Suprapubic skin (tissue), 4 donors: ENCODE measurements around the gene NR2F1. TPM values are rescaled to one million over a fixed set of nuclear protein-coding genes. Genes with fewer than 3 reads are reported as not detected.
A peak's percentile ranks its signal among the peaks of the same experiment; 100 is the strongest.

Experiments
- DNase-seq, 2 donors: peaks; one replicate each; pipeline ENCODE4 v3.0.0-alpha.2; 2019; ENCODE audit warnings: low spot score in 2 of 2
- H3K27ac ChIP-seq: fragments of 200-600 bp; sonication (generic); one replicate; pipeline ENCODE4 v1.5.1; 2019
- H3K27me3 ChIP-seq: fragments of 200-600 bp; sonication (generic); one replicate; pipeline ENCODE4 v1.5.1; 2019
- H3K36me3 ChIP-seq: fragments of 200-600 bp; sonication (generic); one replicate; pipeline ENCODE4 v1.5.1; 2019
- H3K4me1 ChIP-seq: fragments of 200-600 bp; sonication (generic); one replicate; pipeline ENCODE4 v1.5.1; 2019
- H3K4me3 ChIP-seq: fragments of 200-600 bp; sonication (generic); one replicate; pipeline ENCODE4 v1.5.1; 2019; ENCODE audit warnings: mild to moderate bottlenecking
- H3K9me3 ChIP-seq: fragments of 200-600 bp; sonication (generic); one replicate; pipeline ENCODE4 v1.5.1; 2019
- EP300 ChIP-seq: sonication (generic); formaldehyde crosslinking; IDR thresholded peaks from one replicate; pipeline ENCODE4 v1.6.1; 2017; ENCODE audit warnings: antibody characterized with exemption
- POLR2A ChIP-seq, 2 donors: fragments of 450-650 bp; IDR thresholded peaks; one replicate each; pipeline ENCODE4 v1.6.1; 2017; ENCODE audit warnings: antibody characterized with exemption in 2 of 2, mild to moderate bottlenecking in 2 of 2, moderate library complexity in 2 of 2
- POLR2AphosphoS5 ChIP-seq, 3 donors: sonication (generic); formaldehyde crosslinking; IDR thresholded peaks; one replicate each; pipeline ENCODE4 v1.6.1; 2017; ENCODE audit warnings: antibody characterized with exemption in 3 of 3
- WGBS: methylation state at CpG from one replicate; pipeline ENCODE4 v1.1.5; 2018; 5-methylcytosine and 5-hydroxymethylcytosine counted together
- total RNA-seq, 4 donors: library from RNA; depleted of rRNA; stranded (reverse); fragments of >200 nt; gene quantifications; one replicate each; pipeline ENCODE4 v1.1.0, GENCODE V29; 2016
- TF ChIP-seq, protein P1 (sequence below), 2 donors: fragments of 200-600 bp in 1 of 2; fragments of 450-650 bp in 1 of 2; sonication (generic) in 1 of 2; IDR thresholded peaks; one replicate each; pipeline ENCODE4 v1.5.1; 2016 to 2019; ENCODE audit warnings: antibody characterized with exemption in 2 of 2, mild to moderate bottlenecking in 1 of 2, moderate library complexity in 1 of 2

NR2F1 gene
- total RNA-seq, 4 donors from 2014 or later = 0.49 to 3.1 (median 1.3) TPM

DNA sequence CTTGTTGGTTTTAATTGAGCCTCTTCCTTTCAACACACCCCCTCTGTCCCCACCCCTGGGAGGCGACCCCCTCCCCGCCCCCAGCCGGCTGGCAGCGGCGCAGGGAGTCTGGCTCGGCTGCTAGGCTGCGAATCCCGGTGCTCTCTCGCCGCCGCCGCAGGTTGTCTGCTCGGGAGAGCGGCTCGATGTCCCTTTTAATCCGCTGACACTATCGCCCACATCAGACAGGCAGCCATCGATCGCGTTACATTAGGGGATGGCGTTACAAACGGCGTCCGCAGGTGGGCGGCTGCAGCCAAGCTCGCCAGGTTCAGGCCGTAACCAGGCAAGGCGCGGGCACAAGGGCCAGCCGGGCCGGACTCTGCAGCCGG is 3.3 kb upstream of the NR2F1 start:
- no peaks in the 10 kb centered on the region for H3K9me3 ChIP-seq
- H3K36me3 ChIP-seq = no peaks in the 10 kb centered on the region
- no peak for TF ChIP-seq POLR2AphosphoS5 (IDR thresholded peaks at IDR 0.05)
- H3K27me3 ChIP-seq = peaks cover 84% of the 10 kb centered on the region
- DNase-seq = no peak
- H3K4me1 ChIP-seq = peaks cover 48% of the 10 kb centered on the region
- peak overlapping the region; percentile 67 for H3K27ac ChIP-seq
- peak overlapping the region; percentile 60 for H3K4me3 ChIP-seq
- WGBS = 3% methylated on average over 16 of the region's 32 CpGs

DNA sequence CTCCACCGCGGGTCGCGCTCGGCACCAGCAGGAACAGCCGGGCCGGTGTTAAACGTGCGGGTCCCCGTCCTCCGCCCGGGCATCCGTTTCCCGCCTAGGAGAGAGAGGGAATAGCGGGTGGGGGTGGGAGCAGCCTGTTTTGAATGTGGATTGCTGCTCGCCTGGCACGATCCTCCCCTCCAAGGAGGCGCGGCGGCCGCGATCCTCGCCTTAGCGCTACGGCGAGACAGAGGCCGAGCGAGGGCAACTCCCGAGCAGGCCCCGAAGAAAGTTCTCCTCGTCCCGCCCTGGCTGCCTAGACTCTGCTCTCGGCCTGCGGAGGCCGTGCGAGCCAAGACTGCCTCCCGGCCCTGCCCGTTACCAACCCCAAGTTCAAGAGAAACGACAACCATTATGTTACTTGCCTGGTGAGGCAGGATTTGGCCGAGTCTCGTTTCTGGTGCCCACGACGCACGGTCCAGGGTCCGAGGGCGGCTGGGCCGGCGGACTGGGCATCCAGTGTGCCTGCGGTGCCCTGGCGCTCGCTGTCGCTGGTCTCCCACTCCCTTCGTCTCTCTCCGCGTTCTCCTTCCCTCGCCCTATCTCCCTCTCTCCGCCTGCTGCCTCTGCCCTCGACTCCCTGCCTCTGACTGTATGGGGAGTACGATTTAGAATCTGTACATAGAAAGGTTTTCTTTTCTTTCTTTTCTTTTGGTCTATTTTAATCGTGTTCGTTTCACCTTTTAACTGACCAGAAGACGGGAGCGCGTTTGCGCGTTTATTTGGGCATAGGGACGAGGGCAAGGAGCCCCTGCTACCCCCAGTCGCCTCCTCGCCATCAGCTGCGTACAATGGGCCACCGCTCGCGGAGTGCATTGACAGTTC is 2.7 kb upstream of the NR2F1 start:
- Histone ChIP-seq H3K27me3 (peaks cover 83% of the 10 kb centered on the region), H3K36me3 (no peaks in the 10 kb centered on the region), H3K4me1 (peaks cover 50% of the 10 kb centered on the region), H3K9me3 (no peaks in the 10 kb centered on the region), H3K4me3 (peak overlapping the region; percentile 60), H3K27ac (peak overlapping the region; percentile 67)
- 2% methylated on average over 37 of the region's 73 CpGs for WGBS
- TF ChIP-seq, protein P1, sequence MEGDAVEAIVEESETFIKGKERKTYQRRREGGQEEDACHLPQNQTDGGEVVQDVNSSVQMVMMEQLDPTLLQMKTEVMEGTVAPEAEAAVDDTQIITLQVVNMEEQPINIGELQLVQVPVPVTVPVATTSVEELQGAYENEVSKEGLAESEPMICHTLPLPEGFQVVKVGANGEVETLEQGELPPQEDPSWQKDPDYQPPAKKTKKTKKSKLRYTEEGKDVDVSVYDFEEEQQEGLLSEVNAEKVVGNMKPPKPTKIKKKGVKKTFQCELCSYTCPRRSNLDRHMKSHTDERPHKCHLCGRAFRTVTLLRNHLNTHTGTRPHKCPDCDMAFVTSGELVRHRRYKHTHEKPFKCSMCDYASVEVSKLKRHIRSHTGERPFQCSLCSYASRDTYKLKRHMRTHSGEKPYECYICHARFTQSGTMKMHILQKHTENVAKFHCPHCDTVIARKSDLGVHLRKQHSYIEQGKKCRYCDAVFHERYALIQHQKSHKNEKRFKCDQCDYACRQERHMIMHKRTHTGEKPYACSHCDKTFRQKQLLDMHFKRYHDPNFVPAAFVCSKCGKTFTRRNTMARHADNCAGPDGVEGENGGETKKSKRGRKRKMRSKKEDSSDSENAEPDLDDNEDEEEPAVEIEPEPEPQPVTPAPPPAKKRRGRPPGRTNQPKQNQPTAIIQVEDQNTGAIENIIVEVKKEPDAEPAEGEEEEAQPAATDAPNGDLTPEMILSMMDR (IDR thresholded peaks at IDR 0.05) = no peak
- TF ChIP-seq POLR2AphosphoS5 (IDR thresholded peaks at IDR 0.05) (no peak), POLR2A (IDR thresholded peaks at IDR 0.05) (no peak), EP300 (no peak)
- no peak for DNase-seq

DNA sequence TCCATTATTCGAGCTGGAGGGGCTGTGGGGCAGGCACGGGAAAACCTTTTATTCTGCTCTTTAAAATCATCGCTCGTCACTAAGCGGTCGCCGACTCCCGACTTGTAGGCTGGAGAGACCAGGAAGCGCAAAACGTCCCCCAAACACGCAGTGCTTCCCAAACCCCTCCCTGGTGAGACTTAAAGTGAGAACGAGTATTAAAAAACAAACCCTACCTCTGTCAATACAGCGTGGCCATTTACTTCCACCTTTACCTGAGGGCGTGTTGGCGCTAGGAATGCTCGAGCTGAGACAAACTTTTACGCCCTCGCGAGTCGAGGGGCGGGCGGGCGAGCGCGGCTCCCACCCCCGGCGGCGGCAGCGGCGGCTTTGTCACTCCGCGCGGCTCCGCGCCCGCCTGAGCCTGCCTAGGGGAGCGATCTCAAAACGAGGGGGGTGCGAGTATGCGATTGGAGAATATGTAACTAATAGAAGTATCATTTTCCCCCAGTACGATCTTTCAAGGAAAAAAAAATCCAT is 2.0 kb upstream of the NR2F1 start, which contains the start of gene NR2F1-AS1:
NR2F1-AS1 (minus strand) TSS at position 293 of the 519 bp plus-strand sequence.
- under 1% methylated on average over 35 of the region's 41 CpGs for WGBS
- peak within 1 kb of the TSS; percentile 60 for H3K4me3 ChIP-seq
- no peak for TF ChIP-seq POLR2A (IDR thresholded peaks at IDR 0.05)
- no peak for TF ChIP-seq POLR2AphosphoS5 (IDR thresholded peaks at IDR 0.05)
- TF ChIP-seq, protein P1 (IDR thresholded peaks at IDR 0.05) = no peak
- peaks cover 83% of the 10 kb centered on the region for H3K27me3 ChIP-seq
- peak within 1 kb of the TSS; percentile 67 for H3K27ac ChIP-seq
- no peaks in the 10 kb centered on the region for H3K36me3 ChIP-seq
- DNase-seq = no peak
- no peaks in the 10 kb centered on the region for H3K9me3 ChIP-seq
- H3K4me1 ChIP-seq = peaks cover 56% of the 10 kb centered on the region

DNA sequence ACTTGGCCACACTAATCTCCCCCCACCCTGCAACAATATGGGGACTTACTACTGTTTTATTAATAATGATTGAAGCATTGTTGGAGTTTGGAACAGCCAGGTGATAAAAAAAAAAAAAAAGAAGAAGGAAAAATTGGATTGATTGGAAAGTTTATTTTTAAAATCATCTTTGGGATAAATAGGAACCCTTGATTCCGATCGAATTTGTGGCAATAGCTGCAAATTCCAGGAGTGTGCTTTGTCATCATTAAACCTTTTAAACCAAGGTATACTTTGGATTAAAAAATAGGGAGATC is 907 bp upstream of the NR2F1 start:
- no peak for TF ChIP-seq EP300
- TF ChIP-seq POLR2A (IDR thresholded peaks at IDR 0.05) = no peak
- TF ChIP-seq POLR2AphosphoS5 (IDR thresholded peaks at IDR 0.05) = no peak
- TF ChIP-seq, protein P1 (IDR thresholded peaks at IDR 0.05) = no peak
- peak overlapping the region; percentile 60 for H3K4me3 ChIP-seq
- peaks cover 84% of the 10 kb centered on the region for H3K27me3 ChIP-seq
- no peaks in the 10 kb centered on the region for H3K9me3 ChIP-seq
- no peak overlapping the region for H3K27ac ChIP-seq
- no peak for DNase-seq
- H3K4me1 ChIP-seq = peaks cover 56% of the 10 kb centered on the region
- H3K36me3 ChIP-seq = no peaks in the 10 kb centered on the region
- WGBS = 0% methylated on average over 2 of the region's 2 CpGs

DNA sequence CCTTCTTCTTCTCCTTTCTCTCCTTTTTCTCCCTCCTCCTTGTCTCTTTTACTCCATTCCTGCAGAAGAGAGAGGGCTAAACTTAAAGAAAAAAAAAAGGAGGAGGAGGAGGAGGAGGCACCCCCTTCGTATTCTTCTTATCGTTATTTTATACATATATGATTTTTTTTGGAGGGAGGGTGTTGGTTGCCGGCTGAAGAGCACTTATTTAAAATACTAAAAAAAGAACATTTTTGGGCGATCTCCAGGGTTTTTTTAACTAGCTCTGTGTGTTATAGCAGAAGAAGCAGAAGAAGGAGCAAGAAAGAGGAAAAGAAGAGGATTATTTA is 381 bp downstream of the NR2F1 start:
- 1% methylated on average over 4 of the region's 4 CpGs for WGBS
- Histone ChIP-seq H3K9me3 (no peaks in the 10 kb centered on the region), H3K27me3 (peaks cover 89% of the 10 kb centered on the region), H3K36me3 (no peaks in the 10 kb centered on the region), H3K27ac (no peak overlapping the region), H3K4me1 (peaks cover 56% of the 10 kb centered on the region), H3K4me3 (peak overlapping the region; percentile 60)
- TF ChIP-seq, protein P1 (IDR thresholded peaks at IDR 0.05) = no peak
- TF ChIP-seq EP300 (no peak), POLR2A (IDR thresholded peaks at IDR 0.05) (no peak), POLR2AphosphoS5 (IDR thresholded peaks at IDR 0.05) (no peak)
- DNase-seq = no peak
